ENCODE measurements around the gene DDX10. TPM values are rescaled to one million over a fixed set of nuclear protein-coding genes. Genes with fewer than 3 reads are reported as not detected.

Gene DDX10
- total RNA-seq, 4 donors from 2014 or later: 17.0 to 39.0 (median 34.3) TPM

DNA sequence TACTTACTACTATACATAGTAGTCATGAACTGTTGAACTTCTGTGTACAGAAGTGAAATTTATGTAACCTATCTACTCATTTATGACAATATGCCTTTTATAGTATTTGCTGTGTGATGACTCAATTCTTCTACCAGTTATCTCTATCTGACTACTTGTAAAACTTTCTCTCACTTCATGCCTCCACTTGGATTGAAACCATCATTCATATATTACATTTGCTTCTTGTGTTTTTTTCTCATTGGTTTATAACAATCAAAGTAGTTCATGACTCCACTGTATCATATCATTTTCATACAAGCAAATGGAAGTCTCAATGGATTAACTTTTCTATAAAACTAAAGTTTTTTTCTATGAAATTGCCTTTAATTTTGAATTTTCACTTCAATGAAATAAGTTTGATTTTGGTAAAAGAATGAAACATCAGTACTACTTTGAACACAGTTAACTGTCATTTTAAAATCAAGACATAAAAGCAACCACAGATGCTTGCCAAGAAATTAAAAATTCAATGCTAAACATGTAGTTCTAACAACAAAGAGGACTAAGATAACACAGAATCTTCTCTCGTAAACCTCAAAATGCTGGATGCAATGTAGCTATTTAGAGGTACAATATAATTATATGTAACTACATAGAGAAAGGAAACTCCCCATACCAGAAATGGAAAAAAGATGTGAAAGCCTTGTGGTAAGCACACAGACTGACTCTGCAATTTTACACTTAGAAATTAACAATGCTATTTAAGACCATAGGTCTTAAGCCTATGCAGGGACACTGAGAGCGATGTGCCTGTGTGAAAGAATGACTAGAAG is 43.7 kb upstream of the DDX10 start:
- no peak overlapping the region for H3K27ac ChIP-seq
- no peaks in the 10 kb centered on the region for H3K36me3 ChIP-seq
- 78 to 87% methylated on average over 2 of the region's 2 CpGs for whole genome bisulfite sequencing, 2 donors
- no peaks in the 10 kb centered on the region for H3K27me3 ChIP-seq
- intact Hi-C loops (cut with DNase I): no loop called here
- H3K9me3 ChIP-seq: no peaks in the 10 kb centered on the region
- DNase-seq: no peak
- TF ChIP-seq CTCF (IDR thresholded peaks at IDR 0.05): no peak
- no peak for TF ChIP-seq POLR2A (IDR thresholded peaks at IDR 0.05)
- H3K4me1 ChIP-seq: no peaks in the 10 kb centered on the region
- no peak overlapping the region for H3K4me3 ChIP-seq (replicated peaks in 1 of 3)

DNA sequence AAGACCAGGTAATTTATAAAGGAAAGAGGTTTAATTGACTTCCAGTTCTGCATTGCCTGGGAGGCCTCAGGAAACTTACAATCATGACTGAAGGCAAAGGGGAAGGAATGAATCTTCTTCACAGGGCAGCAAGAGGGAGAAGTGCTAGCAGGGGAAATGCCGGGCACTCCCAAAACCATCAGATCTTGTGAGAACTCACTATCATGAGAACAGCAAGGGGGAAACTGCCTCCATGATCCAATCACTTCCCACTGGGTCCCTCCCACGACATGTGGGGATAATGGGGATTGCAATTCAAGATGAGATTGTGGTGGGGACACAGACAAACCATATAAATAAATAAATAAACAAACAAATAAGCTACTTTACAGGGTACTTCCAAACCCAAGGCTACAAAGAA is 42.5 kb upstream of the DDX10 start:
- no peak overlapping the region for H3K4me3 ChIP-seq (replicated peaks in 1 of 3)
- TF ChIP-seq POLR2A (IDR thresholded peaks at IDR 0.05) (no peak), CTCF (IDR thresholded peaks at IDR 0.05) (no peak)
- no peaks in the 10 kb centered on the region for H3K27me3 ChIP-seq
- no peaks in the 10 kb centered on the region for H3K36me3 ChIP-seq
- DNase-seq: no peak
- intact Hi-C loops (cut with DNase I): no loop called here
- WGBS, 2 donors: 60 to 77% methylated on average over 2 of the region's 2 CpGs
- no peaks in the 10 kb centered on the region for H3K9me3 ChIP-seq
- no peak overlapping the region for H3K27ac ChIP-seq
- H3K4me1 ChIP-seq: no peaks in the 10 kb centered on the region

- Histone ChIP-seq H3K9me3 (no peaks in the 10 kb centered on the region), H3K4me3 (replicated peaks in 1 of 3) (no peak overlapping the region), H3K27me3 (no peaks in the 10 kb centered on the region), H3K27ac (no peak overlapping the region), H3K36me3 (no peaks in the 10 kb centered on the region), H3K4me1 (no peaks in the 10 kb centered on the region)
- no peak for TF ChIP-seq CTCF (IDR thresholded peaks at IDR 0.05)
- no peak for TF ChIP-seq POLR2A (IDR thresholded peaks at IDR 0.05)
- intact Hi-C loops (cut with DNase I): no loop called here
- DNase-seq: no peak
- WGBS, 2 donors: 71% methylated on average over 5 of the region's 5 CpGs
Observed at GRCh38 chr11:108624196-108624925, 40.5 kb upstream of the DDX10 start.

DNA sequence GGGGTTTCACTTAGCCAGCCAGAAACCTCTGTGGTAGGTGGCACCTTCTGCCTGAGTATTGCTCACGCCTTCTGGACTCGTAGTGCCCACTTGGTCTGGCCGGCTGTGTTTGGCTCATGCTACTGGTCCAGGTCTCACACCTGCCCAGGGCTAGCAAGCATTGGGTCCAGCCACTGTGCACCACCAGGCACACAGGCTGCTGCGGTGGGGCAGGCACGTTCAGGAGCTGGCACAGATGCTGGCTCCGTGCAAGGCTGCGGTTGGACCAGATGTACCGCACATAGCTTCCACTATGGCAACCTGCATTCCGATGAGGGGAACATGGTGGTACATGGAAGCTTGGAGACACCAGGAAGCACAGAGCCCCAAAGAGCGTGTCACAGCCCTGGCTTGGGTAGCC is 36.5 kb upstream of the DDX10 start:
- Histone ChIP-seq H3K9me3 (no peaks in the 10 kb centered on the region), H3K27ac (no peak overlapping the region), H3K36me3 (no peaks in the 10 kb centered on the region), H3K27me3 (no peaks in the 10 kb centered on the region), H3K4me3 (replicated peaks in 1 of 3) (no peak overlapping the region), H3K4me1 (no peaks in the 10 kb centered on the region)
- intact Hi-C loops (cut with DNase I): no loop called here
- 96 to 100% methylated on average over 2 to 8 of the region's 10 CpGs for WGBS, 2 donors
- DNase-seq: no peak
- TF ChIP-seq POLR2A (IDR thresholded peaks at IDR 0.05) (no peak), CTCF (IDR thresholded peaks at IDR 0.05) (no peak)

DNA sequence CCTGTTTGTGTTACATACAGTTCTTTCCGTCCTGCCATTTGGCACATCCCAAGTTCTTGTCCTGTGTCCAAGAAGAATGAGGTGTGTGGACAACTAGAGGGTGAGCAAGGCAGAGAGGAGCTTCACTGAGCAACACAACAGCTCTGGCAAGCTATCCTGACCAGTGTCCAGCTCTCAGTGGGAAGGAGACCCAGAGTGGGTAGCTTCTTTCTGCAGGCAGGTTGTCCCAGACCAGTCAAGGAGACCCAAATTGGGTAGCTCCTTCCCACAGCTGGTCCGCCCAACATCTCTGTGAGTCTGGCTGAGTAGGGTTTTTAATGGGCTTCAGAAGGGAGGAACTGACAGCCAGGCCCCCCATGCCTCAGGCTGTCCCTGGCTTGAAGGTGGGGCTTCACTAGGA is 36.1 kb upstream of the DDX10 start:
- TF ChIP-seq CTCF (IDR thresholded peaks at IDR 0.05): no peak
- TF ChIP-seq POLR2A (IDR thresholded peaks at IDR 0.05): no peak
- intact Hi-C loops (cut with DNase I): no loop called here
- Histone ChIP-seq H3K4me3 (replicated peaks in 1 of 3) (no peak overlapping the region), H3K9me3 (no peaks in the 10 kb centered on the region), H3K4me1 (no peaks in the 10 kb centered on the region), H3K36me3 (no peaks in the 10 kb centered on the region), H3K27me3 (no peaks in the 10 kb centered on the region), H3K27ac (no peak overlapping the region)
- WGBS, 2 donors: 79 to 95% methylated on average over 1 to 2 of the region's 2 CpGs
- DNase-seq: no peak
